NCI-H2081 (cell line): Measurements from ENCODE around the gene PGF.
"Not testable (repeated sequence)": the region's sequence is repeated elsewhere in the genome, so short reads cannot be mapped to it uniquely, and the experiment has no call there.

Source experiments
- DNase-seq, 2 experiments: peaks; one replicate each; lab custom pipeline; 2025; lab: John Stamatoyannopoulos, UW

The PGF gene

DNA sequence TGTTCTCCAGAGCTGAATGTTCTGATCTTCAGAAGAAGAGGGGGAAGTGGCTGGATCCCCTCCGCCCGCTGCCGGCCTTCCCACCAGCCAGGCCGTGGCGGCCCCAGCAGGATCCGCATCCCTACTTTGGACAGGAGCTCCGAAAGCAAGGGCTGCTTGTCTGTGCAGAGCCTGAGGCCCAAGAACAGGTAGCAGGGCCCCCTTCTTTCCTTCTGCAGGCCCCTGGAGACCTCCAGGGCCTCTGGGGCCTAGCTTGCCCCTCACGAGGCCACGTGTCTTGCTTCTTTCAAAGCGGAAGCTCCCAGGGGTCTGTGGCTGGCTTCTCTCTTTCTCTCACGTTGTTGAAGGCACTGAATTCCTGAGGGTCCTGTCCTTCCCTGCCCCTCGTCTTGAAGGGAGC lies 13.2 kb downstream of the PGF start:
- no peak for DNase-seq

DNA sequence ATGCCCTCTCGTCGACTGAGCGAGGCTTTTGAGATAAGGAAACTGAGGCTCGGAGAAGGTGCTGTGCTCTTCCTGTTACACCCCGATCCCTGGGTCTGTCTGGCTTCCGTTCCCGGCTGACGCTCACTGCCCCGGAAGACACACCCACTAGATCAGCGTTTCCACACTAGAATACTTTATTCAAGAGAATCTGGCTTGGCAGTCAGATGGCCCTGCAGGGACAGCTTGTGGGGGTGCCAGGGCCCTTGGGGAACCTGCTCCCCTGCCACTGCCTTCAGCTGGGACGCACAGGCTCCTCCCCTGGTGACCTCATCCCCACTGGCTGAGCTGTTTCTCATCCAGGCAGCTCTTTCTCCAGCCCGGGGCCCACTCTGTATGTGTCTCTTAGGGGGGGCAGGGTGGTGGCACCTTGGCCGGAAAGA lies 13.7 kb downstream of the PGF start:
- DNase-seq: no peak

DNA sequence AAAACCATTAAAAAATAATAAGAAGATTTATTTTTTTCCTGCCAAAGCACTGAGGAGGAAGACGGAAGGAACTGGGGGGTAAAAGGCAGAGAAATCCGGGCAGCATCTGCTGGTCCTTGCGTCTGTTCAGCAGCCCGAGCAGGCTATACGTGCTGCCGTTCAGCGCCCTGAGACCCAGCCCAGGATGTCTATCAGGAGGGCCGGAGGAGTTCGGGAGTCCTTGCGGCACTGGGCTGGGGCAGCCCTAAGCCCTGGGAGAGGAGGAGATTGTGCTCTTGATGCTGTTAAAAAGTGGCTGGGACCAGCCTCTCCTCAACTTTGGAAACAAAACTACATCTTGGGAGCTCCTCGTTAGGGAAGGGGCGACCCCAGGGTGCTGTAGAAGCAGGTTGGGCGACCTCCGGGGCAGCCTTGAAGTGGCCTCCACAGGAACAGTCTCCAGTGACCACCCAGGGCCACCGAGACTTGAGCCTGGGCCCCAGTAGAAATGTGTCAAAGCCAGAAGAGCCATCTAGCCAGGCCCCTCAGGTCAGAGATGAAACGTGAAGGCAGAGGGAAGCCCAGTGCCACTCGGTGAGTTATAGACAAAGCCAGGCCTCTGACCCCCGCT lies 14.3 kb downstream of the PGF start:
- DNase-seq: no peak

DNA sequence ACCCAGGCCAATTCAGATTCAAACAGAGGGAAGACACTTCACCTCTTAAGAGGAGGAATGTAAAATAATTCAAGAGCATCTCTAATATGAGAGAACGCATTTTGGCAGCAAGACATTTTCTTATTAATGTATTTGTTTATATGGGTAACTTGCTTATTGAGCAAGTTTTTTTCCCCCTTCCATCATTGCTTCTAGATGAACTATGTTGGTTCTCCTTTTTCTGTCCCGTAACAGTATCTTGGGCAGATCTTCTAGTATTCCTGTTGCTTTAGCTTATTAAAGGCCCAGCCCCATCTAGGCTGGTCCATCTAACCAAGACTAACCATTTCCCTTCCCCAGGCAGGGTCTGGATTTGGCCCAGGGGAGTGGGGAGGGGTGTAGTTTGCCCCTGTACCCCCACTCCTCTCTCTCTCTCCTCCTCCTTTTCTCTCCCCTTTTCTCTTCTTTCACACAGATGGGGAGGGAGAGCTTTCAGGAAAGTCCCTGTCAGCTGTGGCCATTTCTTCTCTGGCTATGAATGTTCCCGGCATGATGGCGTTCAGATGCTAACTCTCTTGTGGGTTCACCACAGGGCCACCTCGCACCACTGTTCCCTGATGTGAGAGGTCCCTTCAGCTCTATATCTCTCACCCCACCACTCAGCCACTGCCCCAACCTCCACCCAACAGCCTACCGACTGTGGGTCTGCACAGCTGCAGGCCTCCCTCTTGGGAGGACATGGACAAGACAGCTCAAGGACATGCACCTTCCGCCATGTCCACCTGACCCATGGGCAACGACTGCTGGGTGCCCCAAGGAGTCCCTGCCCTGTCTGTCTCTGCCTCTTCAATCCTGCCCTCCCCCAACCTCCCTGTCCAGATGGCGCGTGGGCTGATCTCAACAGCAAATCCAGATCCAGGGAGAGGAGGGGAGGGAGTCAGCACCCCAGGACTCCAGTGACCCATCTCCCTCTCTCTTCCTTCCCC lies 16.6 kb downstream of the PGF start:
- no peak for DNase-seq

DNA sequence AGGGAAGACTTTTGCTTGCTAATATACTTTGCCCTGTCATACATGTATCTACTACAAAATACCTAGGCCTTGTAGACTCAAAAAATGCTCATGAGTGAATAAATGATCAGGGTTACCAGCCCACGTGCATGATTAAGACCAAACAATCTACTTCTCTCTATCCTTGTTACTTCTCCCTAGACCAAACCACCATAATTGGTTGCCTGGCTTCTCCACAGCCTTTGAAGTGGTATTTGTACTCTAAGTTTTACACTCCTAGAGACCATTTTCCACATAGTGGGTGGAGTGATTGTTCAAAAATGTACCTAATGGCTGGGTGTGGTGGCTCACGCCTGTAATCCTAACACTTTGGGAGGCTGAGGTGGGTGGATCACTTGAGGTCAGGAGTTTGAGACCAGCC lies 18.2 kb downstream of the PGF start:
- DNase-seq: no peak

DNA sequence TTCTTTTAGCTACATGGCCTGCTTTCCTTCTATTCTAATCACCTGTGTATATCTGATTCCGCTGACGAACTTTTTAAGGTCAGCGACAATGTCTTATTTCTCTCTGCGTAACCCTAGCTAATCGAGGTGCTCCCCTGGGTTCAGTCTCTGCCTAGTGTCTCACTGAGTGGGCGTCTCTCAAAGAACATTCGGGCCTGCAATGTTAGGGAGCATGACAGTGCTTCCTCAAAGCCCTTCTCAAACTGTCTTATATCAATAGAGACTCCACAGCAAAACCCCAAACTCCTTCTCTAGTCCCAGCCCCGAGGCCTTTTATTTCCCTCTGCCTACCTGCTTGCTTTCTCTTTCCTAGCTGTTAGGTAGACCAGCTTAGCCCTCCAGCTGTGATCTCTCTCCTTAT lies 18.7 kb downstream of the PGF start:
- DNase-seq: no peak

DNA sequence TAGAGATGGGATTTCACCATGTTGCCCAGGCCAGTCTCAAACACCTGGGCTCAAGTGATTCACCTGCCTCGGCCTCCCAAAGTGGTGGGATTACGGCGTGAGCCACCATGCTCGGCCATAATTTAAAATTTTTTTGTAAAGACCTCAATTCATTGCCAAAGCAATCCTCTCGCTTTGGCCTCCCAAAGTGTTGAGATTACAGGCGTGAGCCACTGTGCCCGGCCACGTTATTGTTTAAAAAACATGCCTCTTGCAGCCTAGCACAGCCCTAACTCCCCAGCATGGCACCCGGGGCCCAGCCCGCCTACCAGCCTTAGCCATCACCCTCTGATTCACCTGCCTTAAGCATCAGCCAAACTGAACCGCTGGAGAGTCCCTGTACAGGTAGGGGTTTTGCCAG lies 19.2 kb downstream of the PGF start:
- no peak for DNase-seq

DNA sequence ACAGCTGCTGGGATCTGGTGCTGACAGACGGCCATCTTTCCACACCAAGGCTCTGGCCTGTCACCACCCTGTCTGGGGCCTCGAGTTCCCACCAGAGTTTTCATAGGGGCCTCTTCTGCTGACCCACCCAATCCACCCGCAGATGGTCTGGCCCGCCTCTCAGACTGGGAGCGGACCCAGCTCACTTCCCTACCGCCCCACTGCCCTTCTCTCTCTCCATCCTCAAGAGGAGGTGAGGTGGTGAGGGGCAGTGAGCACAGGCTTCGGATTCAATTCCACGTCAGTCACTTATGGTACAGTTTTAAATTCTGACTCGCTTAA lies 20.1 kb downstream of the PGF start:
- DNase-seq: no peak

DNA sequence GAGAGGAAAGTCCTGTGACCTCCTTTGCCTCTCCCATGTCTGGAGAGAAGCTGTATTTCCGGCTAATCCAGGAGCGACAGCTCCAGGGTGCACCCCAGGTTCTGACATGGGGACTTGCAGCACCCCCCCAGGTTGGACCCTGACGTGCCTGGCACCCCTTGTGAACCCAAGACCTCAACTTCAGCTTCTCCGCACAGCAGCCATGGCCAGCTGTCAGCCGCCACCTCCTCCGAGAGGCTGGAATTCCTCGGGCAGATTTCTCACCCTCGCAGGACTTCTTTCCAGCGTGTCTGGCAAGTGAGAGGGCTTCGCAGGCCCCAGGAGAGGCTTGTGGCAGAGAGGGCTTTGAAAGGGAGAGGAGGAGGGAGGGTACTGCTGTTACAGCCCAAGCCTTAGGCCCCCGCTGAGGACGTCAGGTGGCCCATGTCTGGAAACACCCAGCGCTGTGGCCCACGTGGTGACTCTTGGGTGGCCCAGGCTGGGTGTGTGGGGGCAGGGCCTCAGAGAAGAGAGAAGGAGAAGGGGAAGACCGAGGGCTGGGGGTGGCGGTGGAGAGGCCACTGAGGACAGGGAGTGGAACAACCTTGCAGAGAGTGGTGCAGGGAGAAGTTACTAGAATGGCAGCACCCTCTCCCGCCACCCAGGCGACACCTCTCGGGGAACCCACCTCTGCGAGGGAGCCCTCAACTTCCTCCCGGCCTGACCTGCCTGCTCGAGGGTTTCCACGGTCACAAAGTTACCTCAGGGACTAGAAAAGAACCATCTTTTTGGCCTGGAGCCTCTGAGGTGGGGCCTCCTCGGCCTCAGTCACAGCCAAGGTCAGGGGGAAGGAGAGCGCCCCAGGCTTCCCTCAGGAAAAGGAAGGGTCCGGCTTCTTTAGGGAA lies 20.7 kb downstream of the PGF start:
- DNase-seq: no peak

DNA sequence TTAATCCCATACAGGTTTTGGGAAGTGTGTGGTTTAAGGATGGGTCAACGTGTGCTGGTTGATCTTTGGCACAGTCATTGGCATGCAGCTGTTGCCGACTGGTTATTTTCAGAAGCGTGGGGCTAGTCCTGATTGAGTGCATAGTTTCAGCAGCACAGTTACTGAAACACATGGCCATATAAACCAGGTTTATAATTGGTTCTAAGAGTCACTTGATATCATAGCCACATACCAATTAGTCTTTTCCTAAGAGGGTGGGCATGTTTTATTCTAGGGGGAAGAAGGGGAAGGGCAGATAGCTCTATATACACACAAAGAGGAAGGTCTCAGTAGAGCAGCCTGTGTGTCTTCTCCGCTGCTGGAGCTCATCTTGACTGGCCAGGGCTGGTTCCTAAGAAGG lies 21.4 kb downstream of the PGF start:
- no peak for DNase-seq

DNA sequence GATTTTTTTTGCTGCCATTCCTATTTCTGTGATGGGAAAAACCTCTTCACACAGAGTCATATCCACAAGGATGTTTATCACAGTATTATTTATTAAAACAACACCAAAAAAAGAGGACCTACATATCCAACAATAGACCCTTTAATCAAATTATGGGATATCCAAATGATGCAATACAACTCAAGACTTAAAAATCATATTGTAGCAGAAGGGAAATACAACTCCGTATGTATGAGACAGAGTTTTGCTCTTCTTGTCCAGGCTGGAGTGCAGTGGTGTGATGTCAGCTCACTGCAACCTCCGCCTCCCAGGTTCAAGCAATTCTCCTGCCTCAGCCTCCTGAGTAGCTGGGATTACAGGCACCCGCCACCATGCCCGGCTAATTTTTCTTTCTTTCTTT lies 22.5 kb downstream of the PGF start:
- DNase-seq: not testable (repeated sequence)

DNA sequence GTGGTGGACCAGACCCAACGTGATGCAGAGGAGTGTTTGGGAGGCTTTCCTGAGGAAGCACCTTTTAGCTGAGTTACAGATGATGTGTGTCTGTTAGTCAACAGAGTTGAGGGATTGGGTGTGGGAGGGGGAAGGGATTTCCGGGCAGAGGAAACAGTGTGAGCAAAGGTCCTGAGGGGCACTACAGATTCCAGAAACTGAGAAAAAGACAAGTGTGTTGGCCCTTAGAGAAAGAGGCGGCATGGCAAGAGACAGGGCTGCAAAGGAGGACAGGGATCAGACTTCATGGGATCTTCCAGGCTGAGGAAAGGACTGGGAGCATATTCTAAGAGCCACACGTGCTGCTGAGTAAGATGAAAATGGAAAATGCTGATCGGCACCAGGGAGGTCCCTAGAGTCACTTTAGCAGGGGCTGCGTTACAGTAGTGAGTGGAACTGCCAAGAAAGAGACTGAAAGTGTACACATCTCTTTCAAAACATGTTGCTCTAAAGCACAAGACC lies 22.9 kb downstream of the PGF start:
- no peak for DNase-seq

DNA sequence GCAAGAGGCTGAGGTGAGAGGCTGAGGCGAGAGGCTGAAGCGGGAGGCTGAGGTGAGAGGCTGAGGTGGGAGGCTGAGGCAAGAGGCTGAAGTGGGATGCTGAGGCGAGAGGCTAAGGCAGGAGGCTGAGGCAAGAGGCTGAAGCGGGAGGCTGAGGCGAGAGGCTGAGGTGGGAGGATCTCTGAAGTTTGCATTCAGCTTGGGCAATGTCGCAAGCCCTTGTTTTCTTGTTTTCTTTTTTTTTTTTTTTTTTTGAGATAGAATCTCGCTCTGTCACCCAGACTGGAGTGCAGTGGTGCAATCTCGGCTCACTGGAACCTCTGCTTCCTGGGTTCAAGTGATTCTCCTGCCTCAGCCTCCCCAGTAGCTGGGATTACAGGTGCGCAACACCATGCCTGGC lies 23.7 kb downstream of the PGF start:
- DNase-seq: not testable (repeated sequence)

DNA sequence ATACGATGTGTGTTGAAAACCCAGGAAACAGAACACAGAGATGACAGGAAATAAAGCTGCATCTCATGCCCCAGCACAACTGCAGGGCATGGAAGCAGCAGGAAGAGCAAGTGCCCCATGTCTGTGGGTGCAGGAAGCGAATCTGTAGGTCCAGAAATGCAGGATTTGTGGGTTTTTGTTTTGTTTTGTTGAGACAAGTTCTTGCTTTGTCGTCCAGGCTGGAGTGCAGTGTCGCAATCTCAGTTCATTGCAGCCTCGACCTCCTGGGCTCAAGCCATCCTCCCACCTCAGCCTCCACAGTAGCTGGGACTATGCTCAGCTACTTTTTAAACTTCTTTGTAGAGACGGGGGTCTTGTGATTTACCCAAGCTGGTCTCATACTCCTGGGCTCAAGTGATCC lies 26.2 kb downstream of the PGF start:
- DNase-seq: no peak

DNA sequence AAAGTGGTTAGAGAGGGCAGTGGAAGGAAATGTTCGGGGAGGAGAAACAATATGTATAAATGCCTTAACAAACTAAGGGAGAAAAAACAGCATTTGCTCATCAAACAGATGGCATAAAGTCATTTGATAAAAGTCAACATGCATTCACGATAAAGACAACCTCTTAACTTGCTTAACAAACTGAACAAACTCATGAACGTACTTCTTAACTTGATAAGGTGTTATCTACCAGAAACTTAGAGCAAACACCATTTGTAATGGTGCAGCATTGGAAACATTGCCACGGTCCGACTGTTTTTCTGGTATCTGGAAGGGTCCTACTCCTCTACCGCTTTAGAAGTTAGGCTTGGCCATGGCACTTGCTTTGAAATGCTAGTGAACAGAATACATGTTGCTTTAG lies 28.2 kb downstream of the PGF start:
- no peak for DNase-seq

DNA sequence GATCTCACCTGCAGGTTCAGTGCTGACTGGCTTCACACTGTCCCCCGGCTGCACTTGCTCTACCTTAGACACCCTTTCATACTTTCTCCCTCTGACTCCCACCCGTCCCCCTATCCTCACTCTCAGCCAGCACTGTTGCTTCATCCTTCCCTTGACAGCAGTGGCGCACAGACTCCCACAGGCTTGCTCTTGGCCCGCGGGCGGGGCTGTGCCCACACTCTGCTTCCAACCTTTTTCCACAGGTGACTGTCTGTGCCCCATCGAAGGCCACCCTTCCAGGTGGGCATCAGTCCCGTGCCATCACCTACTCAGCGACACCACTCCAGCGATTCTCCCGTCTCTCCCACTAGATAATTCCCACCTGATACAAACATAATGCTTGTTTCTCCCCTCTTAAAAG lies 31.3 kb downstream of the PGF start:
- no peak for DNase-seq

DNA sequence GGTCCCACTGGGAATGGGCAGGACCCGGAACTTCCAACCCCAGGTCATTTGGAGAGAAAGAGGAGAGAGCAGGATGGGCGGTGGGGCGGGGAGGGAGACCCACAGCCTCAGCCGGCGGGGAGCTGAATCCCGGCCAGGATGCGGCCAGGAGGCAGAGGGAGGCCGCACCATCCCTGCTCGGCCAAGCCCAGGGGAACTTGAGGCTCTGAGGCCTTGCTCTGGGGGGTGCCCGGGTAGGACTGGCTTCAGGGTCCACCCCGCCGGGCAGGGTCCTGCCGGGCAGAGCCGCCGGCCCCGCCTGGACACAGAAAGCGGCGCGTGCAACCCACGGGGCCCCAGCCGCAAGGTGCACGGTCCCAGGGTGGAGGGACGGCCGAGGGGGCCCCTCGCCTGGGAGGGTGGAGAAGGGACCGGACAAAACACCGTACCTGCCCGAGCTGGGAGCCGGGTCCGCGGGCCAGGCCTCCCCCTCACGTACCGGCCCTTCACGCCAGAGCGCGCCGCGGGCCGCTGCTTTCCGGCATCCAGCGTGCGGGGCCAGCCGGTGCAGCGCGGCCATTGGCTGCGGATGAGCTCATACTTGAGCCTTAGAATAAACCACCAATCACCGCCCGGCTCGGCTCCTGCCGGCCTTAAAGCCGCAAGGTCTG lies 32.5 kb downstream of the PGF start, which contains the start of gene RPS6KL1:
TSS of gene RPS6KL1 (minus strand) at position 509 of the 650 bp plus-strand sequence. CDS start 1,719 bp downstream, outside the sequence.
- DNase-seq: peak; percentile 89 to 93

DNA sequence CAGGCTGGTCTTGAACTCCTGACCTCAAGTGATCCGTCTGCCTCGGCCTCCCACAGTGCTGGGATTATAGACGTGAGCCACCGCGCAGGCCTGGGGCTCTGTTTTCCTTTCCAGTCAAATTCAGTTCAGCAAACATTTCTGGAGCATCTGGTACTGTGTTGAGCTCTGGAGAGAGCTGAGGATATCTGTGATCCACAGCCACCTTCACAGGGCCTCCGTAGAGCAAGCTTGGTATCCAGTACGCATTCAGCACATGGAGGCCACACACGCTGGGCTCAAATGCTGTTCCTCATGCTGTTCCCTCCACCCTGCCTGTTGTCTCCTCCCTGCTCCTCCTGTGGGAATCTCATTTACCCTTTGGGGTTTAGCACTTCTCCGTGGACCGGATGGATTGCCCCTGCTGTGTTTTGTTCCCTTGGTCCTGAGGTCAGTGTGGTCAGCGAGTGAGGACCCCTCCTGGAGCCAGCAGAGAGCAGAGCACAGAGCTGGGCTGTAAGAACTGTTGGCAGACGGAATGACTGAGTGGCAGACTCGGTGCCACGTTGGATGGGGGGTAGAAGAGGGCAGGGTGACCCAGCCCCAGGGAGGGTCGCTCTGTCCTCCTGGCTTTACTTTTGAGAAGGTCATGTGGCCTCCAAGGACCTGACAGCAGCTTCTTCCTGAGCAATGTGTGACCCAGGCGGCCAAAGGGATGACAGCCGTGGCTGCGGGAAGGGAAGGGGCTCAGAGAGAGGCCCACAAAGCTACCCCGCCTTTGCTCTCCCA lies 33.2 kb downstream of the PGF start:
- DNase-seq: no peak

DNA sequence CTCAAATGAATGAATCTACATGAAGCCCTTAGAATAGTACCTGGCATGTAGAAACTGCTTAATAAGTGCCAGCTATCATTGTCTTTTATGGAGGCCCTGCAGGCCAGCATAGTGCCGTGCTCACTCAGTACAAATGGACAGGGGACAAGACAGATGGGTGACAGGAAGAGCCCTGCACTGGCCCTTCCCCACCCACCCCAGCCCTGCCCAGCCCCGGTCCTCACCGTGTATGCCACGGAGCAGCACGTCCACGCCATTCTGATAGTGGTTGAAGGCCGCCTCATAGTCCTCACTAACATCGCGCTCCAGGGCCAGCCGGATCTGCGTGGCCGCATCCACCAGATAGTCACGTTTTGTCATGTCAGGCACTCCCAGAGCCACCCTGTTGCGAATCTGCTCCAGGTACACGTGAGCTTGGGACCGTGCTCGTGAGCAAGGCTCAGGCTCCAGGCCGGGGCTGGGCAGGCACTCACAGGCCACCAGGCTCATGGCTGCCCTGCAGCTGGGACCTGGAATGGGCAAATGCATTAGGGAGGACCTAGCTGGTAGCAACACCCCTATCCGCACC lies 34.3 kb downstream of the PGF start:
- DNase-seq: no peak

DNA sequence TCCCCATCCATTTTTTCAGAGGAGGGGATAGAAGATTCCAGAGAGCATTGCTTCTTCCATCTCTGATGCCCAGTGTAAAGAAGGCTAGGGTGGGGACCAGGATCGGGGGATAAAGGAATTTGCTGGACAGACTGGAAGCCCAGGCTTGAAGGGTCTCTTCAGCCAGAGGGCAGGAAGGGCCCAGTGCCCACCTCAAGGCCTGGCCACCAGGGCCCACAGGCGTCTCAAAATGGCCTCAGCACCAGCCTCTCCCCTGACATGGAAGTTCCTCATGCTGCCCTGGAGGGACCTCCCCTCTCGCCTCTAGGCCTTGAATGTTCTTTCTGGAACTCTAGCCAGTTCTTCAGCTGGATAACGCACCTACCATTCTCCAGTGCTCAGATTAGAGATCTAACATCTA lies 35.1 kb downstream of the PGF start:
- DNase-seq: no peak
